H9 (cell line): Measurements from ENCODE around the gene KCNMA1. TPM values are rescaled to one million over a fixed set of nuclear protein-coding genes. Genes with fewer than 3 reads are reported as not detected.

Source experiments
- DNase-seq: peaks from one replicate; pipeline ENCODE4 v3.0.0-alpha.2; 2017
- H2AFZ ChIP-seq: one replicate; pipeline ENCODE4 v1.6.1; 2013; ENCODE audit warnings: mild to moderate bottlenecking, low read length, control low read depth, moderate library complexity
- H2AK5ac ChIP-seq: 2 replicates; pipeline ENCODE4 v1.6.1; 2013; ENCODE audit warnings: low read length, control low read depth, mixed read lengths; ENCODE audit not compliant: insufficient read length
- H2BK120ac ChIP-seq: one replicate; pipeline ENCODE4 v1.6.1; 2013; ENCODE audit warnings: low read depth, mild to moderate bottlenecking, low read length, control low read depth, inconsistent platforms; ENCODE audit not compliant: poor library complexity, severe bottlenecking
- H2BK12ac ChIP-seq: 2 replicates; pipeline ENCODE4 v1.6.1; 2013; ENCODE audit warnings: low read length, control low read depth, mixed read lengths, low read depth; ENCODE audit not compliant: insufficient read length
- H2BK15ac ChIP-seq: 2 replicates; pipeline ENCODE4 v1.6.1; 2013; ENCODE audit warnings: low read depth, low read length, control low read depth
- H2BK20ac ChIP-seq: one replicate; pipeline ENCODE4 v1.6.1; 2013; ENCODE audit warnings: low read depth, mild to moderate bottlenecking, low read length, control low read depth, inconsistent platforms; ENCODE audit not compliant: poor library complexity, severe bottlenecking
- H2BK5ac ChIP-seq: 2 replicates; pipeline ENCODE4 v1.6.1; 2013; ENCODE audit warnings: low read length, control low read depth, mixed read lengths; ENCODE audit not compliant: insufficient read length
- H3K14ac ChIP-seq: 2 replicates; pipeline ENCODE4 v1.6.1; 2013; ENCODE audit warnings: low read length, control low read depth; ENCODE audit not compliant: insufficient read depth
- H3K18ac ChIP-seq: 2 replicates; pipeline ENCODE4 v1.6.1; 2013; ENCODE audit warnings: low read depth, mild to moderate bottlenecking, mixed read lengths, low read length, control low read depth; ENCODE audit not compliant: insufficient read length
- H3K23ac ChIP-seq: 2 replicates; pipeline ENCODE4 v1.6.1; 2013; ENCODE audit warnings: low read length, control low read depth, mixed read lengths, low read depth; ENCODE audit not compliant: insufficient read length
- H3K23me2 ChIP-seq: 2 replicates; pipeline ENCODE4 v1.6.1; 2013; ENCODE audit warnings: low read depth, mild to moderate bottlenecking, mixed read lengths, low read length, control low read depth; ENCODE audit not compliant: insufficient read length, poor library complexity, severe bottlenecking
- H3K27ac ChIP-seq: 2 replicates; pipeline ENCODE4 v1.5.1; 2013; ENCODE audit warnings: low read length, control low read depth, mixed read lengths, low read depth; ENCODE audit not compliant: insufficient read length
- H3K27me3 ChIP-seq: 2 replicates; pipeline ENCODE4 v1.6.1; 2013; ENCODE audit warnings: low read length, control low read depth, inconsistent platforms; ENCODE audit not compliant: insufficient read depth
- H3K4ac ChIP-seq: 2 replicates; pipeline ENCODE4 v1.6.1; 2013; ENCODE audit warnings: low read depth, mild to moderate bottlenecking, control low read depth, inconsistent platforms, low read length, moderate library complexity
- H3K4me1 ChIP-seq: 2 replicates; pipeline ENCODE4 v1.6.1; 2013; ENCODE audit warnings: low read length, control low read depth, inconsistent platforms; ENCODE audit not compliant: insufficient read depth
- H3K4me2 ChIP-seq: 2 replicates; pipeline ENCODE4 v1.6.1; 2013; ENCODE audit warnings: low read length, control low read depth, mixed read lengths; ENCODE audit not compliant: insufficient read length, insufficient read depth
- H3K56ac ChIP-seq: 2 replicates; pipeline ENCODE4 v1.6.1; 2013; ENCODE audit warnings: low read depth, mild to moderate bottlenecking, mixed read lengths, low read length, control low read depth; ENCODE audit not compliant: insufficient read length
- H3K79me1 ChIP-seq: 2 replicates; pipeline ENCODE4 v1.6.1; 2013; ENCODE audit warnings: low read depth, mild to moderate bottlenecking, moderate library complexity, low read length, control low read depth, inconsistent platforms; ENCODE audit not compliant: insufficient read depth, poor library complexity, severe bottlenecking
- H3K79me2 ChIP-seq: 2 replicates; pipeline ENCODE4 v1.6.1; 2013; ENCODE audit warnings: low read length, control low read depth, inconsistent platforms; ENCODE audit not compliant: insufficient read depth
- H3K9ac ChIP-seq: 2 replicates; pipeline ENCODE4 v1.6.1; 2013; ENCODE audit warnings: low read length, control low read depth, mixed read lengths; ENCODE audit not compliant: insufficient read length; ENCODE audit errors: extremely low read depth
- H3K9me3 ChIP-seq: one replicate; pipeline ENCODE4 v1.6.1; 2013; ENCODE audit warnings: low read depth, low read length, inconsistent platforms; ENCODE audit not compliant: control insufficient read depth
- H3T11ph ChIP-seq: one replicate; pipeline ENCODE4 v1.6.1; 2013; ENCODE audit warnings: mild to moderate bottlenecking, low read length, control low read depth, inconsistent platforms
- H4K20me1 ChIP-seq: one replicate; pipeline ENCODE4 v1.6.1; 2013; ENCODE audit not compliant: control insufficient read depth, insufficient read length, insufficient read depth
- H4K5ac ChIP-seq: 2 replicates; pipeline ENCODE4 v1.6.1; 2013; ENCODE audit warnings: low read depth, mild to moderate bottlenecking, mixed read lengths, low read length, control low read depth; ENCODE audit not compliant: insufficient read length
- H4K8ac ChIP-seq: replicated peaks from 2 replicates; pipeline ENCODE4 v1.6.1; 2013; ENCODE audit warnings: low read length, control low read depth, mixed read lengths, low read depth; ENCODE audit not compliant: insufficient read length
- H4K91ac ChIP-seq: 2 replicates; pipeline ENCODE4 v1.6.1; 2013; ENCODE audit warnings: low read depth, mild to moderate bottlenecking, moderate library complexity, mixed read lengths, low read length, control low read depth; ENCODE audit not compliant: insufficient read length
- H3K27ac Mint-ChIP-seq, 3 experiments: 2 replicates in 2 of 3; 3 replicates in 1 of 3; pipeline ENCODE4 v1.8.0; 2020 to 2021; ENCODE audit warnings: mixed read lengths in 3 of 3, mild to moderate bottlenecking in 1 of 3, moderate library complexity in 1 of 3
- H3K27me3 Mint-ChIP-seq: 2 replicates; pipeline ENCODE4 v1.8.0; 2021; ENCODE audit warnings: low read depth, mild to moderate bottlenecking, moderate library complexity, mixed read lengths
- H3K36me3 Mint-ChIP-seq, 3 experiments: 2 replicates in 2 of 3; 3 replicates in 1 of 3; pipeline ENCODE4 v1.8.0; 2020 to 2021; ENCODE audit warnings: low read depth in 3 of 3, mixed read lengths in 3 of 3; ENCODE audit not compliant: insufficient read depth in 1 of 3
- H3K4me1 Mint-ChIP-seq, 2 experiments: 2 replicates each; pipeline ENCODE4 v1.8.0; 2020; ENCODE audit warnings: mixed read lengths in 2 of 2
- H3K4me3 Mint-ChIP-seq, 2 experiments: 2 replicates in 1 of 2; 3 replicates in 1 of 2; pipeline ENCODE4 v1.8.0; 2020 to 2021; ENCODE audit warnings: mild to moderate bottlenecking in 2 of 2, mixed read lengths in 2 of 2, moderate library complexity in 1 of 2
- H3K9me3 Mint-ChIP-seq, 2 experiments: 2 replicates in 1 of 2; 3 replicates in 1 of 2; pipeline ENCODE4 v1.8.0; 2020; ENCODE audit warnings: mild to moderate bottlenecking in 2 of 2, mixed read lengths in 2 of 2, moderate library complexity in 1 of 2
- WGBS: extraction: QIAGEN DNeasy Blood & Tissue Kit; methylation state at CpG from one replicate; pipeline ENCODE4 v1.1.7; 2013; ENCODE audit warnings: missing lambda C conversion rate, low lambda C conversion rate, mixed read lengths; ENCODE audit not compliant: insufficient read length; ENCODE audit errors: extremely low coverage; 5-methylcytosine and 5-hydroxymethylcytosine counted together
- total RNA-seq: library from RNA; stranded (reverse); gene quantifications from 2 replicates; pipeline ENCODE4 v1.2.1, GENCODE V29; 2021
- TF ChIP-seq, protein P1 (sequence below): fragments of 200-600 bp; sonication (generic); conservative IDR thresholded peaks from 3 replicates; pipeline ENCODE4 v1.8.0; 2021; ENCODE audit warnings: antibody characterized with exemption, mild to moderate bottlenecking

The KCNMA1 gene
- total RNA-seq, 1 experiment from 2014 or later: 2.0 TPM

DNA sequence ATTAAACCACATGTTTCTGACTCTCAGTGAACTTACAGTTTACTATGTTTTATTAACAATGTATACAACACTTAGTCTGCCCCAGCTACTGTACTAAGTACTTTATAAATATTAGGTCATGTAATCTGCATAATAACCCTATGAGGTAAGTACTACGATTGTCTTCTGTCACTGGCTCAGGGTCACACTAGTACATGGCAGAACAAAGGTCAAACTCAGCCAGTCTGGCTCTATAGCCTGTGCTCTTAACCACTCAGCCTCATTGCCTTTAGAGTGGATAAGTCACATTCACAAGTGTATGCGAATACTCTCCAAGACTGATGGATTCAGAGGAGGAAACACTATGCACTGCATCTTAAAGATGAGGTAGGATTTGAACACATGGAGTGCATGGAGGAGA lies 252.3 kb downstream of the KCNMA1 start:
- Histone ChIP-seq H4K91ac (no peak overlapping the region), H2AK5ac (no peak overlapping the region), H3K23ac (no peak overlapping the region), H3T11ph (no peak overlapping the region), H3K4me2 (no peak overlapping the region), H3K18ac (no peak overlapping the region), H2AFZ (no peak overlapping the region), H4K8ac (no peak overlapping the region), H3K27ac (no peak overlapping the region), H3K9ac (no peak overlapping the region), H2BK15ac (no peak overlapping the region), H3K4me1 (no peaks in the 10 kb centered on the region; the same call in 1 of the 2 replicates), H4K20me1 (no peaks in the 10 kb centered on the region), H2BK12ac (no peak overlapping the region), H3K14ac (no peak overlapping the region), H2BK5ac (no peak overlapping the region), H3K23me2 (no peaks in the 10 kb centered on the region), H2BK120ac (no peak overlapping the region), H3K79me2 (no peaks in the 10 kb centered on the region), H4K5ac (no peak overlapping the region), H3K4ac (no peak overlapping the region), H3K56ac (no peak overlapping the region), H3K9me3 (no peaks in the 10 kb centered on the region), H2BK20ac (no peak overlapping the region), H3K27me3 (no peaks in the 10 kb centered on the region; the same call in 1 of the 2 replicates), H3K79me1 (no peaks in the 10 kb centered on the region)
- TF ChIP-seq, protein P1, sequence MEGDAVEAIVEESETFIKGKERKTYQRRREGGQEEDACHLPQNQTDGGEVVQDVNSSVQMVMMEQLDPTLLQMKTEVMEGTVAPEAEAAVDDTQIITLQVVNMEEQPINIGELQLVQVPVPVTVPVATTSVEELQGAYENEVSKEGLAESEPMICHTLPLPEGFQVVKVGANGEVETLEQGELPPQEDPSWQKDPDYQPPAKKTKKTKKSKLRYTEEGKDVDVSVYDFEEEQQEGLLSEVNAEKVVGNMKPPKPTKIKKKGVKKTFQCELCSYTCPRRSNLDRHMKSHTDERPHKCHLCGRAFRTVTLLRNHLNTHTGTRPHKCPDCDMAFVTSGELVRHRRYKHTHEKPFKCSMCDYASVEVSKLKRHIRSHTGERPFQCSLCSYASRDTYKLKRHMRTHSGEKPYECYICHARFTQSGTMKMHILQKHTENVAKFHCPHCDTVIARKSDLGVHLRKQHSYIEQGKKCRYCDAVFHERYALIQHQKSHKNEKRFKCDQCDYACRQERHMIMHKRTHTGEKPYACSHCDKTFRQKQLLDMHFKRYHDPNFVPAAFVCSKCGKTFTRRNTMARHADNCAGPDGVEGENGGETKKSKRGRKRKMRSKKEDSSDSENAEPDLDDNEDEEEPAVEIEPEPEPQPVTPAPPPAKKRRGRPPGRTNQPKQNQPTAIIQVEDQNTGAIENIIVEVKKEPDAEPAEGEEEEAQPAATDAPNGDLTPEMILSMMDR: no peak
- H3K4me3 Mint-ChIP-seq: no peak overlapping the region
- no CpG with 5 or more reads among the region's 2 CpGs for WGBS
- H3K36me3 Mint-ChIP-seq: no peaks in the 10 kb centered on the region
- no peak overlapping the region for H3K27ac Mint-ChIP-seq
- DNase-seq: no peak
- peaks cover 3% of the 10 kb centered on the region for H3K27me3 Mint-ChIP-seq
- no peaks in the 10 kb centered on the region for H3K9me3 Mint-ChIP-seq
- peaks cover 25 to 33% of the 10 kb centered on the region in 2 experiments for H3K4me1 Mint-ChIP-seq
